GM12875 (cell line): ENCODE data around the gene STS.

ENCODE experiments used
- H3K4me3 ChIP-seq: one replicate; pipeline ENCODE4 v1.5.1; 2011; ENCODE audit warnings: low read depth, low read length, control low read depth
- TF ChIP-seq, protein P1 (sequence below): IDR thresholded peaks from 2 replicates; pipeline ENCODE4 v1.5.1; 2011; ENCODE audit warnings: low read depth, mild to moderate bottlenecking, control low read depth, inconsistent platforms, low read length, moderate library complexity, borderline replicate concordance; ENCODE audit not compliant: insufficient read depth

Gene STS

DNA sequence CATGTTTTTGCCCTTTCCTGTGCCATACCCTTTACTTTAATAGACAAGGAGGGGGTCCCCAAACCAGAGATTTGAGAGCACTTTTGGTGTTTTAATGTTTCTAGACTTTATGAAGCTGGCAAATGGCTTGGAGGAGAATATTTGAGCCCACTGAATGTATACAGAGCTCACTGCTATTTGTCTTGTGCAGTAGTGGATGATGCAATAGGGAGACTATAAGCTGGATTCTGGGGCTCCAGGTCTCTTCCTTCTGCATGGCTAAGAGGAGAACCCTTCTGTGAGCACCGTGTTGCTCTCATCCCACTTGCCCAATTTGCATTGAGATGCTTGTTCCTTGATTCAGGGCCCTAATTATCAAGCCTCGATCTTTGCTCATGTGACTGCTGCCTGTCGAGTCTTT lies 9.4 kb downstream of the STS start:
- no peak overlapping the region for H3K4me3 ChIP-seq
- TF ChIP-seq, protein P1, sequence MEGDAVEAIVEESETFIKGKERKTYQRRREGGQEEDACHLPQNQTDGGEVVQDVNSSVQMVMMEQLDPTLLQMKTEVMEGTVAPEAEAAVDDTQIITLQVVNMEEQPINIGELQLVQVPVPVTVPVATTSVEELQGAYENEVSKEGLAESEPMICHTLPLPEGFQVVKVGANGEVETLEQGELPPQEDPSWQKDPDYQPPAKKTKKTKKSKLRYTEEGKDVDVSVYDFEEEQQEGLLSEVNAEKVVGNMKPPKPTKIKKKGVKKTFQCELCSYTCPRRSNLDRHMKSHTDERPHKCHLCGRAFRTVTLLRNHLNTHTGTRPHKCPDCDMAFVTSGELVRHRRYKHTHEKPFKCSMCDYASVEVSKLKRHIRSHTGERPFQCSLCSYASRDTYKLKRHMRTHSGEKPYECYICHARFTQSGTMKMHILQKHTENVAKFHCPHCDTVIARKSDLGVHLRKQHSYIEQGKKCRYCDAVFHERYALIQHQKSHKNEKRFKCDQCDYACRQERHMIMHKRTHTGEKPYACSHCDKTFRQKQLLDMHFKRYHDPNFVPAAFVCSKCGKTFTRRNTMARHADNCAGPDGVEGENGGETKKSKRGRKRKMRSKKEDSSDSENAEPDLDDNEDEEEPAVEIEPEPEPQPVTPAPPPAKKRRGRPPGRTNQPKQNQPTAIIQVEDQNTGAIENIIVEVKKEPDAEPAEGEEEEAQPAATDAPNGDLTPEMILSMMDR, result no peak

DNA sequence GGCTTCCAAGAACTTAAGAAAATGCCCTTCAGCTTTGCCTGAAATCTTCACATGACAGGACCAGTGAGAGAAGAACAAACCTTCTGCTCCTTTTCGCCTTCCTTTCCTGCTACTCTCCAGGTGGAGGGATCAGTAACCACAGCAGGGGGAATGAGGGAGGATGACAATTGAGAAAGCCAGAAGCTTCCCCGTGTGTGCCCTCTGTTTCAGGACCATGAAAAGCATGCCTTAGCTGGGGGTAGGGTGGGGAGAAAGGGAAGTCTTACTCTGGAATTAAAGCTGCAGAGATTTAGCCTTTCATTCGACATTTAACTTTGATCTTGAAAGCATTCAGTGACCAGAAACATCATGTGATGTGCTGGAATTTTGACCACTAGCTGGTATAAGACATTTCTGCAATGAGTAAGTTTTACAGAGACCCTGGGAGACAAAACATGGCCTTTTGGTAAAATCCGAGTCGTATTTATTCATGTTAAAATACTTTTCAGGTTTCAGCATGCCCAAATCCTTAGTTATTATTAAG lies 11.0 kb downstream of the STS start:
- H3K4me3 ChIP-seq, result no peak overlapping the region
- TF ChIP-seq, protein P1, result no peak

DNA sequence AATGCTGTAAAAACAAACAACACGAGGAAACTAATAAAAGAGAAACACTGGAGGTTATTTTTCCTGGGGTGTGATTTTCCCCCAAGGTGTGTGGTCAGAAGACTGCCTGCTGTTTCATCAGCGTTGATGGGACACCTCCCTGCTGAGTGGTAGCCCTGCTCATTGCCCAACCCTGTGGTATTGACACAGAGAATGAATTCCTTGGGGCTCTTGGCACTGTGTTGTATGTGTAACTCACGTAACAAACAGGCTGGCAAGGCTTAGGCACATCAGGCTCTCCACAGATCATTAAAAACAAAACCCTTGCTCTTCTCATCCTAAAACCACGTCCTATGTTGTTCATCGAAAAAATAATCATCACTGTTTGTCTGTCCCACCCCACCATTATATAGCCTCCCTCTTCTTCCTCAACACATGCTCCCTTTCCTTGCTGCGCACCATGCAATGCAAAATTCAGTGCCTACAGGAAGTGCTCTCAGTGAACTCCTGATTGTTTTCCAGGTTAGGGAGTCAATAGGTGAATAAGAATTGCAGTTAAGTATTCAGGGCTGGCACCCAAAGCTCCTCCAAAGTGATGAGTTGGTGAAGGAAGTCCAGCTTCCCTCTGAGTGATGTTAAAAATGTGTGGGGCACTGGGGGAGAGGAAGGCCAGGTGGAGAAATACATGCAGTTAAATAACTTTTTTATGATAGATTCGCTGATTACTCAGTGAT lies 11.8 kb downstream of the STS start:
- TF ChIP-seq, protein P1, result no peak
- no peak overlapping the region for H3K4me3 ChIP-seq

DNA sequence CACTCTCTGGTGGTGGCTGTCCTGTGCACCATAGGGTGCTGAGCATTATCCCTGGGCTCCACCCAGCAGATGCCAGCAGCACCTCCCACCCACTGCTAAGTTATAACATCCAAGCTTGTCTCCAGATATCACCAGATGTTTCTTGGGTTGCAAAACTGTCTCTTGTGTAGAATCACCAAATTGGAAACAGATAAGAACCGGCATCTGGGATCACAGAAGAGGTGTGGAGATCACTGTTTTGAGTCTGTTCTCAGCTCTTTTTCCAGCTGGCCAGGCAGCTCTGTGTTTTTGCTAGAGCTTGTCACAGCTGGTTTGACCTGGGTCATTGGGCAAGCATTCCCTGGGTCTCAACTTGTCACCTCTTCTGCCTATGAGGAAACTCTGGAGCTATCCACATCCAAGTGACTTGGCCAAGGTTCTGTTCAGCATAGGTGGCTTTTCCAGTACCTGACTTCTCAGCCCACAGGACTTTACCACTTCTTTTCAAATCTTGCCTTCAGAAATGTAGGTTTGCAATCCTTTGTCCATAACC lies 15.7 kb downstream of the STS start:
- H3K4me3 ChIP-seq, result no peak overlapping the region
- TF ChIP-seq, protein P1, result no peak

DNA sequence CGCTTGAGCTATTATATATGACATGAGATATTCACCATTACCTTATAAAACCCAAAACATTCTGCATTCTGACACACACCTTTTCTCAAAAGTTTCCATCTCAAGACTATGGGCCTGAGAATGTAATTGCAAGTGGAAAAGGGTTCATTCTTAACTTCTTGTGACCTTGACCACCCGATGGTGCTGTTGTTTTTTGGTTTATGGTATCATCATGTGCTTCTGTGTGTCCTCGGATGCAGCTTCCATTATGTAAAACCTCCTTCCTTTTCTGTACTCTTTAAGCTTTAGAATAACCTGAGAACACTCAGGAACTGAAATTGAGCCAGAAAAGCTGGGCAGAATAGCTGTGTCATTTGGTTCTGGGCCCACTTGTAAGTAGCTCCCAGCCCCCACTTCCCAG lies 16.7 kb downstream of the STS start:
- H3K4me3 ChIP-seq, result no peak overlapping the region
- TF ChIP-seq, protein P1, result no peak

DNA sequence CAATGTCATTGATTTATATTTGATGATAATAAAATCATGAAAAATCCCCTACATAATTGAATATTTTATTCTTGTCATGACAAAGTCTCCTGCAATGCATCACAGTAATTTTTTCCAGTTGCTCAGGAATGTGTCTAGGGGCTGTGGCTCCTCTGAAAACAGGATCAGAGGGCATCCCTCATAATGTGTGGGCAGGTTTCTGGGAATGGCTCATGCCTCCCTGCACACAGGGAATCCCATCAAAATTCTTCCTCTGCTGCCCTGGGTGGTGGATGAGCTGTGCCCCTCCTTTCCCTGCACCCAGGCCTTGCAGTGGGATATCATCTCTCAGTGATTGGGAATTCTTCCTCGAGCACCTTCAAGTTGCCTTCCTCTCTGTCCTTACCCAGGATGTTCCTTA lies 20.9 kb downstream of the STS start:
- no peak overlapping the region for H3K4me3 ChIP-seq
- TF ChIP-seq, protein P1, result no peak

DNA sequence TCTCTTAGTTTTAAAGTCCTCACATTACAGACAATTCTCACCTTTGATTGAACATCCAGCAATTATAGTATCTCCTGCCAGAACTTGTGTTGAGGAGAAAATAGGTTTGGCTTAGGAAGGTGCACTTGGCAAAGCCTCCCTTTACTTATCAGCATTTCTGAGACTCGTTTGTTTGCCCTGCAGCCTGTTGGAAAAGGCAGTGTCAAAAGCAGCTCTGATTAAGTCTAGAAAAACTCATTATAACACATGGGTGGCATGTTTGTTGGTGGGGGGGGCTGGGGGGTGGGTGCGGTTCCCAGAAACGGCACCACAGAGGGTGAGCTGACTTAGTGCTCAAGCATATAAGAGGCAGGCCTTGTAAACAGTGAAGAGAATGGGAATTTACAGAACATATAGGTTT lies 22.1 kb downstream of the STS start:
- H3K4me3 ChIP-seq, result no peak overlapping the region
- TF ChIP-seq, protein P1, result no peak
